Muscle of leg (tissue), 11 donors: ENCODE data around the gene LMF1. TPM values are rescaled to one million over a fixed set of nuclear protein-coding genes. Genes with fewer than 3 reads are reported as not detected.
A peak's percentile ranks its signal among the peaks of the same experiment; 100 is the strongest.
"Not testable (repeated sequence)": the region's sequence is repeated elsewhere in the genome, so short reads cannot be mapped to it uniquely, and the experiment has no call there.

Experiments used
- DNase-seq: peaks from one replicate; pipeline ENCODE4 v3.0.0; 2013
- H3K27ac ChIP-seq: one replicate; pipeline ENCODE4 v1.5.1; 2013; ENCODE audit warnings: mild to moderate bottlenecking, low read length, control low read depth
- H3K27me3 ChIP-seq: one replicate; pipeline ENCODE4 v1.6.1; 2013; ENCODE audit warnings: low read length; ENCODE audit not compliant: control insufficient read depth, insufficient read depth
- H3K36me3 ChIP-seq: one replicate; pipeline ENCODE4 v1.6.1; 2013; ENCODE audit warnings: low read length; ENCODE audit not compliant: control insufficient read depth, insufficient read depth
- H3K4me1 ChIP-seq: one replicate; pipeline ENCODE4 v1.6.1; 2013; ENCODE audit warnings: low read length; ENCODE audit not compliant: control insufficient read depth, insufficient read depth
- H3K4me3 ChIP-seq: one replicate; pipeline ENCODE4 v1.5.1; 2013; ENCODE audit warnings: low read length, control low read depth
- H3K9me3 ChIP-seq: replicated peaks from 2 replicates; pipeline ENCODE4 v1.6.1; 2013; ENCODE audit warnings: low read depth, low read length; ENCODE audit not compliant: control insufficient read depth
- WGBS: methylation state at CpG from one replicate; pipeline ENCODE4 v1.1.5; 2013; ENCODE audit warnings: missing lambda C conversion rate; ENCODE audit not compliant: insufficient coverage; 5-methylcytosine and 5-hydroxymethylcytosine counted together
- polyA plus RNA-seq, 8 donors: library from polyadenylated mRNA; unstranded; fragments of 120-200 nt; gene quantifications; one replicate each; pipeline versions ENCODE4 v1.2.1 to v1.2.3, GENCODE V29; 2013; ENCODE audit warnings: inconsistent platforms in 1 of 8, low replicate concordance in 1 of 8; ENCODE audit not compliant: insufficient read length in 8 of 8, insufficient read depth in 1 of 8
- total RNA-seq: library from RNA; stranded (reverse); fragments of 120-200 nt; gene quantifications from one replicate; pipeline ENCODE4 v1.2.4, GENCODE V29; 2013

The LMF1 gene
- total and polyA plus RNA-seq, 9 donors, result 8.7 to 14.1 (median 10.2) TPM

DNA sequence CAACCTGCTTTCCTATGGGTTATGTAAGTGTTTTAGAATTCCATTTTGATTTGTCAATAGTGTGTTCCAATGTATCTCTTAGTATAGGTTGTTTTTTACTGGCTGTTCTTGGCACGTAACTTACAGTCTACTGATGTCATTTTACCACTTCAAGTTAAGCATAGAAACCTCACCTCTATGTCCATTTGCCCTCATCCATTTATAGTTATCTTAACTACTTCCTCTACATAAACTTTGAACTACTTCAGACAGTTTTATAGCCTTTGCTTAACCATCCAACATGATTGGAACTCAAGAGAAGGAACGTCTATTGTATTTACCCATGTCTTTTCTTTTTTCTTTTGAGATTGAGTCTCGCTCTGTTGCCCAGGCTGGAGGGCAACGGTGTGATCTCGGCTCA lies 105.8 kb downstream of the LMF1 start:
- H3K4me3 ChIP-seq, result no peak overlapping the region
- H3K36me3 ChIP-seq, result peaks cover 4% of the 10 kb centered on the region
- H3K27ac ChIP-seq, result no peak overlapping the region
- H3K4me1 ChIP-seq, result peaks cover 25% of the 10 kb centered on the region
- H3K27me3 ChIP-seq, result no peaks in the 10 kb centered on the region
- no peak for DNase-seq
- 74% methylated on average over 4 of the region's 5 CpGs for WGBS
- H3K9me3 ChIP-seq, result no peaks in the 10 kb centered on the region

DNA sequence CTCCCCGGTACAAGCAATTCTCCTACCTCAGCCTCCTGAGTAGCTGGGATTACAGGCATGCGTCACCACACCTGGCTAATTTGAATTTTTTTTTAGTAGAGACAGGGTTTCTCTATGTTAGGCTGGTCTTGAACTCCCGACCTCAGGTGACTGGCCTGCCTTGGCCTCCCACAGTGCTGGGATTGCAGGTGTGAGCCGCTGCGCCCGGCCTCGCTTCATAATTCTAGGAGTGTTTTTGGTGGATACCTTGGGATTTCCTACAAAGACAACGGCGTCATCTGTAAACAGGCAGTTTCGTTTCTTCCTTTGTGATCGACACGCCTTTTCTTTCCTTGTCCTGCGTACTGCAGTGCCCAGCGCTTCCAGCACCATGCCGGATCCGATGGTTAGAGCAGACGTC lies 109.3 kb downstream of the LMF1 start:
- H3K4me3 ChIP-seq, result no peak overlapping the region
- WGBS, result 90% methylated on average over 15 of the region's 17 CpGs
- H3K9me3 ChIP-seq, result no peaks in the 10 kb centered on the region
- no peaks in the 10 kb centered on the region for H3K27me3 ChIP-seq
- H3K36me3 ChIP-seq, result no peaks in the 10 kb centered on the region
- DNase-seq, result no peak
- H3K4me1 ChIP-seq, result peaks cover 4% of the 10 kb centered on the region
- no peak overlapping the region for H3K27ac ChIP-seq

DNA sequence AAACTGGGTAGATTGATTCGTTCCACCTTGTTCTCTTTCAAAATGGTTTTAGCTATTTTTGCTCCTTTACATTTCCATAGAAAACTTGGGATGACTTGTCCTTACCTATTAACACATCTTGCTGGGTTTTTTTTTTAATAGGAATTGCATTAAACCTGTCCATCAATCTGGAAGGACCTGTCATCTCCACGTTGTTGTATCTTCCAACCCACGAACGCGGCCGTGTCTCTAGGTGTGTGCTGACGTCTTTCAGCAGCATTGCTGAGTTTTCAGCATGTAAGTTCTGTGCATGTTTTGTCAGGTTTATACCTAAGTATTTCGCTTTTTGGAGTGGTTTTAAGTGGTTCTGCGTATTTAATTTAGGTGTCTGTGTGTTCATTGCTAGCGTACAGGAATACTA lies 109.9 kb downstream of the LMF1 start:
- 82% methylated on average over 2 of the region's 10 CpGs for WGBS
- DNase-seq, result no peak
- H3K4me1 ChIP-seq, result peaks cover 10% of the 10 kb centered on the region
- no peaks in the 10 kb centered on the region for H3K36me3 ChIP-seq
- H3K4me3 ChIP-seq, result no peak overlapping the region
- no peak overlapping the region for H3K27ac ChIP-seq
- H3K9me3 ChIP-seq, result no peaks in the 10 kb centered on the region
- no peaks in the 10 kb centered on the region for H3K27me3 ChIP-seq

DNA sequence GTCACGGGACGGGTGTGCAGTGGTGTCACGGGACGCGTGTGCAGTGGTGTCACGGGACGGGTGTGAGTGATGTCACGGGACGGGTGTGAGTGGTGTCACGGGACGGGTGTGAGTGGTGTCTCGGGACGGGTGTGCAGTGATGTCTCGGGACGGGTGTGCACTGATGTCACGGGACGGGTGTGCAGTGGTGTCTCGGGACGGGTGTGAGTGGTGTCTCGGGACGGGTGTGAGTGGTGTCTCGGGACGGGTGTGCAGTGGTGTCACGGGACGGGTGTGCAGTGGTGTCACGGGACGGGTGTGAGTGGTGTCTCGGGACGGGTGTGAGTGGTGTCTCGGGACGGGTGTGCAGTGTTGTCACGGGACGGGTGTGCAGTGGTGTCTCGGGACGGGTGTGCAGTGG lies 111.8 kb downstream of the LMF1 start:
- H3K27ac ChIP-seq, H3K9me3 ChIP-seq, H3K4me3 ChIP-seq, DNase-seq, H3K36me3 ChIP-seq, H3K27me3 ChIP-seq: not testable (repeated sequence)
- WGBS, result 97% methylated on average over 21 of the region's 35 CpGs
- peaks cover 25% of the 10 kb centered on the region for H3K4me1 ChIP-seq

DNA sequence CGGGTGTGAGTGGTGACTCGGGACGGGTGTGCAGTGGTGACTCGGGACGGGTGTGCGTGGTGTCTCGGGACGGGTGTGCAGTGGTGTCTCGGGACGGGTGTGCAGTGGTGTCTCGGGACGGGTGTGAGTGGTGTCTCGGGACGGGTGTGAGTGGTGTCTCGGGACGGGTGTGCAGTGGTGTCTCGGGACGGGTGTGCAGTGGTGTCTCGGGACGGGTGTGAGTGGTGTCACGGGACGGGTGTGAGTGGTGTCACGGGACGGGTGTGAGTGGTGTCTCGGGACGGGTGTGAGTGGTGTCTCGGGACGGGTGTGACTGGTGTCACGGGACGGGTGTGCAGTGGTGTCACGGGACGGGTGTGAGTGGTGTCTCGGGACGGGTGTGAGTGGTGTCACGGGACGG lies 112.3 kb downstream of the LMF1 start:
- not testable (repeated sequence) for H3K27ac ChIP-seq, H3K4me3 ChIP-seq, H3K27me3 ChIP-seq, DNase-seq, H3K36me3 ChIP-seq, H3K9me3 ChIP-seq
- WGBS, result no CpG with 5 or more reads among the region's 36 CpGs
- peaks cover 25% of the 10 kb centered on the region for H3K4me1 ChIP-seq

DNA sequence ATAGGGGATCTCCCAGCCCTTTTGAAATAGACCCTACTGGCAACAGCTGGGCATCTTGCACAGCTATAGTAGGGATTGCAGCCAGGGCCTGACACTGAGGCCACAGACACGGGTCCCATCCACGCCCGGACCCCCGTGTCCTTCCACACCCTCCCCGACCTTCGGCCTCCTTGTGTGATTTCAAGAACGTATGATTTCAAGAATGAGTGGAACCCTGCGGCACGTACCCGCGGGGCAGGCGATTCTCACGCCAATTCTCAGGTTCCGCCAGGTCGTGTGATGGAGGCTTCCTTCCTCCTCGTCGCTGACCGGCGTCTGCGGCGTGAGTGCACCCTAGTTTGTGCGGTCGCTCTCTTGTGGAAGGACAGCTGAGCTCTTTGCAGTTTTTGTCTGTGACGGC lies 114.0 kb downstream of the LMF1 start:
- no peak for DNase-seq
- 99% methylated on average over 24 of the region's 24 CpGs for WGBS

DNA sequence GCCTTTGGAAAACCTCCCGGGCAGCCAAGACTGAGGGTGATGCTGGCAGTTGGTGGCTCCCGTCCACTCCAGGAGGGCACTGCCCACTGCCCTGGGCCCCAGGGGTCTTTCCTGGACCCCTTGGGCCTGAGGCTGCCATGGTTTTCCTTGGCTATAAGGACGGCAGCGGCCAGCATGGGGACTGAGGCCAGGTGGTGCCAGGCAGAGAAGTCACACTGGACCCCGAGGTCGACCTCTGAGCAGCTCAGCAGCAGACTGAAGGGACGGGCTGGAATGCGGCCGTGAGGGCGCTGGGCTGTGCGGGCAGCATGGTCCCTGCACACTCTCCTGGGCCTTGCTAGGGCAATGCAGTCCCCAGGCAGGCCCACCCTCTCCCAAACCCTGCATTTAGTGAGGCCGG lies 114.7 kb downstream of the LMF1 start:
- H3K9me3 ChIP-seq, result peaks cover 1% of the 10 kb centered on the region
- WGBS, result 96% methylated on average over 12 of the region's 12 CpGs
- H3K4me3 ChIP-seq, result no peak overlapping the region
- H3K27ac ChIP-seq, result peak overlapping the region; percentile 6
- peaks cover 25% of the 10 kb centered on the region for H3K4me1 ChIP-seq
- no peaks in the 10 kb centered on the region for H3K27me3 ChIP-seq
- no peaks in the 10 kb centered on the region for H3K36me3 ChIP-seq
- DNase-seq, result no peak

More for the DNA sequence above, 114.0 kb downstream of the LMF1 start:
- H3K4me1 ChIP-seq, result peaks cover 25% of the 10 kb centered on the region
- no peak overlapping the region for H3K27ac ChIP-seq
- H3K36me3 ChIP-seq, result no peaks in the 10 kb centered on the region
- H3K27me3 ChIP-seq, result no peaks in the 10 kb centered on the region
- no peak overlapping the region for H3K4me3 ChIP-seq
- H3K9me3 ChIP-seq, result no peaks in the 10 kb centered on the region

DNA sequence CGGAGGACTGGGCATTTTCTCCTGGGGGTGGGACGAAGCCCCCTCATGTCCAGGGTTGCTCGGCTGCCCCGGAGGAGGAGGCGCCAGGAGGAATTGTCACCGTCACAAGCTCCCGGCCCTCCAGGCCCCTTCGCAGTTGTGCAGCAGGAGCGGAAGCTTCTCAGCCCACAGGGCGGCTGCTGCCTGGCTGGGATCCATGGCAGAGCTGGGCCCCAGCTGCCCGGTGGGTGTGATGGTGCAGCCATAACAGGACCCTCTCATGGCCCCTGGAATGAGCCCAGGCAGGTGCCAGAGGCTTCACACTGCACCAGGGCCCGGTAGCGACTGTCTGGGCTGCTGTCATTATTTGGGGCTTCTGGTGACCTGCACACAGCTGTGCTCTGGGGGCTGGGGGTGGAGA lies 115.3 kb downstream of the LMF1 start:
- Histone ChIP-seq H3K27me3 (no peaks in the 10 kb centered on the region), H3K4me3 (no peak overlapping the region), H3K4me1 (peaks cover 25% of the 10 kb centered on the region), H3K36me3 (no peaks in the 10 kb centered on the region), H3K9me3 (peaks cover 8% of the 10 kb centered on the region), H3K27ac (no peak overlapping the region)
- peak; percentile 51 for DNase-seq
- 92% methylated on average over 13 of the region's 13 CpGs for WGBS

DNA sequence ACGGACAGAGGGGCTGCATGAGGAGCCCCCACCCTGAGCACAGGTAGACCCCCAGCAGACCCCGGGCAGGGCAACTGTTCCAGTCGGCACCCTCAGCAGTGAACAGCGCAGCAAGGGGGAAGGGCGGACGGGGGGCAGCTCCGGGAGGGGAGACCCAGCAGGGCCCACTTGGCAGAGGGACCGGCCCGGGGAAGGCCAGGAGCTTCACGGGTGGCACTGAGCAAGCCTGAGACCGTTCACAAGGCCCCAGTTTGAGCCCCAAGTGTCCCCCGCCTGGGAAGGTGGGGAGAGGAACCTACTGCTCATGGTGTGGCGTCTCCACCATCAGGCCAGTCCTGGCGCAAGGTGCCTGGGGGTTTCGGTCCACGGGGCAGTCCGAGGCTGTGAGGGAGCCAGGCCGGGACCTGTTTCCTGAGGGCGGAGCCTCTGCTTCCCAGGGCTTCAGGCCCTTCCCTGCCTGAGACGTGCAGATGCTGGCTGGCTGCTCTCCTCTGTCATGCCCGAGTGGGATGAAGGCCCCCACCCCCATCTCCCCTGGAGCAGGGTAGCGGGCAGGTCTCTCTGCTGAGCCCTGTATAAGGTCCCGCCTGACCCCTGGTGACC lies 115.9 kb downstream of the LMF1 start:
- 77% methylated on average over 23 of the region's 23 CpGs for WGBS
- no peak overlapping the region for H3K27ac ChIP-seq
- H3K27me3 ChIP-seq, result no peaks in the 10 kb centered on the region
- no peak for DNase-seq
- H3K36me3 ChIP-seq, result no peaks in the 10 kb centered on the region
- H3K4me3 ChIP-seq, result no peak overlapping the region
- peaks cover 13% of the 10 kb centered on the region for H3K9me3 ChIP-seq
- H3K4me1 ChIP-seq, result peaks cover 25% of the 10 kb centered on the region

DNA sequence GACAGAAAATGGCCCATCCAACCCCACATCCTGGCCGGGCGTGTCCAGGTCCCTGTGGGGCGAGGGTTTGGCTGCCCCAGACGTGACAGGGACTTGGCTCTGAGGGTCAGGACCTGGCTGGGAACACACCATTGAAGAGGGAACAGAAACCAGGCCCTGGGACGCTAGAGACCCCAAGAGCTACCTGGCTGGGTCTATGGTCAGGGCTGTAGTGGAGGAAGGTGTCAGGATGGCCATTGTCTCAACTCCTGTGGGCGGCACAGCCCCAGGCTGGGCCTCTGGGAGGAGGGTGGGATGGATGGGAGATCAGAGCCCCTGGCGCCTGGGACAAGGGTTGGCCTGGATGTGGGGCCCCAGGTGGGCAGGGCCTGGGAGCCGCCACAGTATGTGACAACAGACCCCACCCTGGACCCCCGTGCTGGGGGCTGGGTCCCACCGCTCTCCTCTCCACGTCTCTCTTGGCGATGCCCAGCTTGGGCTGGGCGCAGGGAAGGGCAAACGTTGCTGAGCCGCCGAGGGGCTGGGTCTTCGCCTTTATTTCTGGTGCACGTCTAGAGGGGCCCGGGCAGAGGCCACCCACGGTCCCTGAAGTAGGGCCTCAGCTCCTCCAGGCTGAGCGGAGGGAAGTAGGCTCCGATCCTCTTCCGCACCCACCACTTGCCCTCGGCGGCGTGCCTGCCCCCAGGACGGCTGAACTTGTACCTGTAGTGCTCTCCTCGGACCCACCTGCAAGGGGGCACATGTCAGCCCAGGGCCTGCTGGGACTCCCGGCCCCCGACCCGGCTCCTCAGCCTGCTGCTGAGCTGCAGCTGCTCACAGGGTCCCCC lies 116.6 kb downstream of the LMF1 start:
- no peak overlapping the region for H3K4me3 ChIP-seq
- 90% methylated on average over 29 of the region's 31 CpGs for WGBS
- H3K27me3 ChIP-seq, result no peaks in the 10 kb centered on the region
- H3K9me3 ChIP-seq, result peaks cover 15% of the 10 kb centered on the region
- DNase-seq, result no peak
- no peak overlapping the region for H3K27ac ChIP-seq
- H3K36me3 ChIP-seq, result no peaks in the 10 kb centered on the region
- H3K4me1 ChIP-seq, result peaks cover 25% of the 10 kb centered on the region
